ENCODE measurements around the gene ZNF239. TPM values are rescaled to one million over a fixed set of nuclear protein-coding genes. Genes with fewer than 3 reads are reported as not detected.

The ZNF239 gene
- total and polyA plus RNA-seq, 2 of the 8 experiments (the other 6 are each of a cell fraction or from before 2014, with no cell fraction given), result 2.4 to 11.4 TPM

GRCh38 chr10:43591303-43591904 is 17.0 kb upstream of the ZNF239 start:
- no peak for TF ChIP-seq JUND (IDR thresholded peaks at IDR 0.05; ENCODE audit: low read length)
- TF ChIP-seq EGR1 (IDR thresholded peaks at IDR 0.05; ENCODE audit: borderline replicate concordance, low read depth, low read length), result no peak
- no peak for TF ChIP-seq RBBP5 (IDR thresholded peaks at IDR 0.05; ENCODE audit: borderline replicate concordance, low read depth, low read length)
- TF ChIP-seq TAF1 (IDR thresholded peaks at IDR 0.05; ENCODE audit: low read depth, low read length), result no peak
- TF ChIP-seq SUZ12 (IDR thresholded peaks at IDR 0.05; ENCODE audit: low read length), result no peak
- no peak for TF ChIP-seq SIN3A (conservative IDR thresholded peaks at IDR 0.05 in 1 of 2, IDR thresholded peaks at IDR 0.05 in 1 of 2; ENCODE audit: low read depth in 1 of 2, low read length in 2 of 2)
- no peak for TF ChIP-seq CHD2 (IDR thresholded peaks at IDR 0.05; ENCODE audit: low read length)
- TF ChIP-seq TBP (IDR thresholded peaks at IDR 0.05; ENCODE audit: low read depth, low read length), result no peak
- POLR2A ChIA-PET (ENCODE audit: partially characterized antibody), result no interaction called here
- H4K8ac ChIP-seq (ENCODE audit: extremely low read depth, insufficient read depth, low read length), result no peak overlapping the region
- no peak overlapping the region for H3K14ac ChIP-seq (ENCODE audit: insufficient read length)
- no peaks in the 10 kb centered on the region for H3K79me1 ChIP-seq (ENCODE audit: low read depth, low read length)
- H2BK12ac ChIP-seq (ENCODE audit: low read depth, low read length), result no peak overlapping the region
- no peaks in the 10 kb centered on the region for H3K79me2 ChIP-seq (ENCODE audit: control insufficient read depth in 1 of 2, insufficient read depth in 2 of 2, low read length in 2 of 2)
- no peaks in the 10 kb centered on the region for H3K23me2 ChIP-seq (ENCODE audit: low read depth, low read length)
- H2BK20ac ChIP-seq (ENCODE audit: low read length), result no peak overlapping the region
- H3K27ac ChIP-seq (ENCODE audit: low read depth, low read length), result no peak overlapping the region
- CTCF ChIA-PET (ENCODE audit: partially characterized antibody), result interaction anchor here (0.9 to 1.7 kb wide), 2 partner anchors 94 to 475 kb away, joined by 3 to 4 read pairs; no protein-coding TSS in a partner anchor
- H3K9me3 ChIP-seq (ENCODE audit: insufficient read depth in 2 of 2, low read depth in 1 of 2, low read length in 1 of 2), result peaks cover 34 to 35% of the 10 kb centered on the region in 2 experiments
- H3K4me3 ChIP-seq (ENCODE audit: extremely low read depth in 1 of 4, insufficient read depth in 2 of 4, low read depth in 3 of 4, low read length in 4 of 4), result no peak overlapping the region
- no peak overlapping the region for H2AK5ac ChIP-seq (ENCODE audit: low read depth, low read length)
- no peaks in the 10 kb centered on the region for H3K4me1 ChIP-seq (replicated peaks in 1 of 4; ENCODE audit: control insufficient read depth in 3 of 4, insufficient read depth in 4 of 4, low read length in 3 of 4)
- no peak overlapping the region for H2BK15ac ChIP-seq (ENCODE audit: low read length)
- FAIRE-seq (no peak), DNase-seq (ENCODE audit: low read depth in 1 of 2, low spot score in 2 of 2) (no peak)
- no peak overlapping the region for H3K9ac ChIP-seq (replicated peaks in 1 of 4; ENCODE audit: extremely low read depth in 1 of 4, low read depth in 3 of 4, low read length in 3 of 4)
- no peak overlapping the region for H2AFZ ChIP-seq (ENCODE audit: low read length)
- H3K4me2 ChIP-seq (ENCODE audit: insufficient read depth in 1 of 2, low read depth in 2 of 2, low read length in 2 of 2), result no peak overlapping the region
- H3K56ac ChIP-seq (replicated peaks; ENCODE audit: insufficient read length, low read depth, low read length), result no peak overlapping the region
- no peaks in the 10 kb centered on the region for H3K36me3 ChIP-seq (ENCODE audit: control insufficient read depth in 2 of 4, insufficient read depth in 4 of 4, low read length in 3 of 4)
- H3K18ac ChIP-seq (ENCODE audit: extremely low read depth, low read length), result no peak overlapping the region
- no peak overlapping the region for H2BK120ac ChIP-seq (replicated peaks; ENCODE audit: low read depth, low read length)
- H4K5ac ChIP-seq (ENCODE audit: insufficient read length, low read depth, low read length), result no peak overlapping the region
- H3K4ac ChIP-seq (replicated peaks; ENCODE audit: insufficient read length, low read depth, low read length), result no peak overlapping the region
- H4K91ac ChIP-seq (replicated peaks; ENCODE audit: insufficient read length, low read length), result no peak overlapping the region
- no peak overlapping the region for H2BK5ac ChIP-seq (ENCODE audit: low read depth, low read length)
- H3K23ac ChIP-seq (ENCODE audit: insufficient read length), result no peak overlapping the region
- no peaks in the 10 kb centered on the region for H3K27me3 ChIP-seq (replicated peaks in 1 of 4; ENCODE audit: control insufficient read depth in 3 of 4, extremely low read depth in 1 of 4, insufficient read depth in 3 of 4, low read length in 3 of 4)
- WGBS, 2 experiments (ENCODE audit: extremely low coverage in 1 of 2, insufficient coverage in 1 of 2, insufficient read length in 1 of 2, insufficient replicate concordance in 2 of 2, low coverage in 1 of 2, low lambda C conversion rate in 2 of 2, missing lambda C conversion rate in 1 of 2), result 84% methylated on average over 5 of the region's 5 CpGs; no CpG with 5 or more reads in 1 of the 2 experiments
- H4K20me1 ChIP-seq (replicated peaks in 1 of 2; ENCODE audit: control insufficient read depth in 1 of 2, insufficient read depth in 2 of 2, low read length in 2 of 2), result no peaks in the 10 kb centered on the region
